IMR-90 (cell line): ENCODE data around the gene ABR. TPM values are rescaled to one million over a fixed set of nuclear protein-coding genes. Genes with fewer than 3 reads are reported as not detected.

Source experiments
- ATAC-seq: fragments of 200-7000 bp; cut with Tn5 transposase; 2 replicates; pipeline ENCODE4 v1.9.1; 2020; ENCODE audit warnings: low read depth, mild to moderate bottlenecking, moderate library complexity
- BruUV-seq: library from RNA; stranded (reverse); fragments of 400-500 nt; replicated peaks from 2 replicates; lab custom pipeline; 2021; lab: Mats Ljungman, UMichigan
- CTCF ChIA-PET: fragments of 300-600 bp; formaldehyde crosslinking; extraction: SDS; loops from one replicate; lab custom pipeline; 2021; ENCODE audit warnings: antibody characterized with exemption; lab: Yijun Ruan, JAX
- POLR2A ChIA-PET: fragments of 300-600 bp; sonication (Branson Sonifier 250); formaldehyde crosslinking; loops from one replicate; lab custom pipeline; 2022; ENCODE audit warnings: antibody characterized with exemption; ENCODE audit not compliant: unreplicated experiment; lab: Charles Lee
- DNase-seq: peaks from one replicate; pipeline ENCODE4 v3.0.0; 2013
- H2AFZ ChIP-seq: replicated peaks from 2 replicates; pipeline ENCODE3; 2013; ENCODE audit warnings: low read length, mild to moderate bottlenecking; ENCODE audit not compliant: poor library complexity
- H2AK5ac ChIP-seq: 2 replicates; pipeline ENCODE4 v1.6.1; 2013; ENCODE audit warnings: low read depth, low read length, inconsistent platforms
- H2AK9ac ChIP-seq: replicated peaks from 2 replicates; pipeline ENCODE3; 2013; ENCODE audit warnings: mild to moderate bottlenecking, low read depth, low read length, moderate library complexity; ENCODE audit not compliant: poor library complexity
- H2BK120ac ChIP-seq: 2 replicates; pipeline ENCODE4 v1.6.1; 2013; ENCODE audit warnings: low read depth, low read length, inconsistent platforms
- H2BK15ac ChIP-seq: 3 replicates; pipeline ENCODE4 v1.6.1; 2013; ENCODE audit warnings: low read depth, low read length, inconsistent platforms
- H2BK20ac ChIP-seq: 2 replicates; pipeline ENCODE4 v1.6.1; 2013; ENCODE audit warnings: low read depth, mild to moderate bottlenecking, inconsistent platforms, low read length, moderate library complexity
- H2BK5ac ChIP-seq: 2 replicates; pipeline ENCODE4 v1.6.1; 2013; ENCODE audit warnings: mild to moderate bottlenecking, low read depth, low read length, inconsistent platforms; ENCODE audit not compliant: poor library complexity, severe bottlenecking
- H3K14ac ChIP-seq: replicated peaks from 2 replicates; pipeline ENCODE4 v1.6.1; 2013; ENCODE audit warnings: low read depth, low read length, inconsistent platforms
- H3K18ac ChIP-seq: 2 replicates; pipeline ENCODE4 v1.6.1; 2013; ENCODE audit warnings: low read depth, low read length, control low read depth
- H3K23ac ChIP-seq: 2 replicates; pipeline ENCODE4 v1.6.1; 2013; ENCODE audit warnings: low read depth, low read length, inconsistent platforms
- H3K27ac ChIP-seq: 2 replicates; pipeline ENCODE4 v1.5.1; 2013; ENCODE audit warnings: mild to moderate bottlenecking, control low read depth, low read length; ENCODE audit not compliant: insufficient read depth
- H3K27me3 ChIP-seq: 2 replicates; pipeline ENCODE4 v1.6.1; 2013; ENCODE audit warnings: low read length; ENCODE audit not compliant: control insufficient read depth, insufficient read depth
- H3K36me3 ChIP-seq: 2 replicates; pipeline ENCODE4 v1.6.1; 2013; ENCODE audit warnings: low read length, mixed read lengths; ENCODE audit not compliant: control insufficient read depth, insufficient read depth
- H3K4ac ChIP-seq: 2 replicates; pipeline ENCODE4 v1.6.1; 2013; ENCODE audit warnings: low read depth, low read length, inconsistent platforms
- H3K4me1 ChIP-seq: 2 replicates; pipeline ENCODE4 v1.6.1; 2013; ENCODE audit warnings: low read length, mixed read lengths; ENCODE audit not compliant: control insufficient read depth, insufficient read depth
- H3K4me2 ChIP-seq: 2 replicates; pipeline ENCODE4 v1.6.1; 2013; ENCODE audit warnings: low read depth, mild to moderate bottlenecking, control low read depth, low read length, moderate library complexity
- H3K4me3 ChIP-seq: 2 replicates; pipeline ENCODE4 v1.5.1; 2013; ENCODE audit warnings: low read depth, mild to moderate bottlenecking, control low read depth, low read length, moderate library complexity; ENCODE audit not compliant: insufficient read depth
- H3K56ac ChIP-seq: 2 replicates; pipeline ENCODE4 v1.6.1; 2013; ENCODE audit warnings: low read length, inconsistent platforms; ENCODE audit not compliant: insufficient read depth; ENCODE audit errors: extremely low read depth
- H3K79me1 ChIP-seq, 2 experiments: 2 replicates each; pipeline ENCODE4 v1.6.1; 2013; ENCODE audit warnings: low read length in 2 of 2, inconsistent platforms in 1 of 2, low read depth in 1 of 2
- H3K9ac ChIP-seq: 2 replicates; pipeline ENCODE4 v1.6.1; 2013; ENCODE audit warnings: low read depth, low read length, control low read depth
- H3K9me1 ChIP-seq: 2 replicates; pipeline ENCODE4 v1.6.1; 2013; ENCODE audit warnings: low read length, inconsistent platforms; ENCODE audit not compliant: insufficient read depth
- H3K9me3 ChIP-seq: 2 replicates; pipeline ENCODE4 v1.6.1; 2013; ENCODE audit warnings: low read length; ENCODE audit not compliant: control insufficient read depth, insufficient read depth
- H4K20me1 ChIP-seq: 2 replicates; pipeline ENCODE4 v1.6.1; 2013; ENCODE audit warnings: low read length, inconsistent platforms; ENCODE audit not compliant: insufficient read depth
- H4K5ac ChIP-seq: 2 replicates; pipeline ENCODE4 v1.6.1; 2013; ENCODE audit warnings: mild to moderate bottlenecking, low read depth, low read length, control low read depth
- H4K8ac ChIP-seq, 2 experiments: 2 replicates each; pipeline ENCODE4 v1.6.1; 2013; ENCODE audit warnings: low read depth in 2 of 2, low read length in 2 of 2, control low read depth in 1 of 2, inconsistent platforms in 1 of 2
- H4K91ac ChIP-seq: 2 replicates; pipeline ENCODE4 v1.6.1; 2013; ENCODE audit warnings: low read depth, low read length, inconsistent platforms; ENCODE audit not compliant: insufficient read depth
- BHLHE40 ChIP-seq: fragments of 150-350 bp; IDR thresholded peaks from 2 replicates; pipeline ENCODE4 v1.6.1; 2016; ENCODE audit warnings: mild to moderate bottlenecking, low read depth, low read length
- CEBPB ChIP-seq: IDR thresholded peaks from 2 replicates; pipeline ENCODE4 v1.6.1; 2012; ENCODE audit warnings: low read depth, low read length, improper control_type of control experiment
- CHD1 ChIP-seq: IDR thresholded peaks from 2 replicates; pipeline ENCODE4 v1.6.1; 2012; ENCODE audit warnings: low read depth, low read length, improper control_type of control experiment
- CTCF ChIP-seq: conservative IDR thresholded peaks from 2 replicates; pipeline ENCODE4 v1.5.1; 2012; ENCODE audit warnings: mild to moderate bottlenecking, low read depth, low read length, improper control_type of control experiment
- ELK1 ChIP-seq: fragments of 150-350 bp; IDR thresholded peaks from 2 replicates; pipeline ENCODE4 v1.6.1; 2016; ENCODE audit warnings: low read depth, mild to moderate bottlenecking, low read length, moderate library complexity, borderline replicate concordance
- FOS ChIP-seq: fragments of 150-350 bp; IDR thresholded peaks from 2 replicates; pipeline ENCODE4 v1.6.1; 2016; ENCODE audit warnings: low read depth, low read length
- MAFK ChIP-seq: IDR thresholded peaks from 2 replicates; pipeline ENCODE4 v1.6.1; 2012; ENCODE audit warnings: low read depth, low read length, improper control_type of control experiment
- MAZ ChIP-seq: IDR thresholded peaks from 2 replicates; pipeline ENCODE4 v1.6.1; 2012; ENCODE audit warnings: low read depth, mild to moderate bottlenecking, low read length, improper control_type of control experiment, moderate library complexity, borderline replicate concordance
- MXI1 ChIP-seq: IDR thresholded peaks from 2 replicates; pipeline ENCODE4 v1.6.1; 2012; ENCODE audit warnings: low read depth, mild to moderate bottlenecking, low read length, moderate library complexity, borderline replicate concordance
- NFE2L2 ChIP-seq: fragments of 150-350 bp; IDR thresholded peaks from 2 replicates; pipeline ENCODE4 v1.6.1; 2016; ENCODE audit warnings: low read depth, mild to moderate bottlenecking, low read length
- POLR2A ChIP-seq: IDR thresholded peaks from 2 replicates; pipeline ENCODE4 v1.6.1; 2012; ENCODE audit warnings: mild to moderate bottlenecking, low read depth, low read length
- RAD21 ChIP-seq: IDR thresholded peaks from 2 replicates; pipeline ENCODE4 v1.6.1; 2012; ENCODE audit warnings: low read length, improper control_type of control experiment
- RCOR1 ChIP-seq: IDR thresholded peaks from 2 replicates; pipeline ENCODE4 v1.6.1; 2012; ENCODE audit warnings: mild to moderate bottlenecking, low read length, improper control_type of control experiment; ENCODE audit not compliant: insufficient replicate concordance
- RFX5 ChIP-seq: IDR thresholded peaks from 2 replicates; pipeline ENCODE4 v1.8.0; 2012; ENCODE audit warnings: low read depth, mild to moderate bottlenecking, low read length, moderate library complexity
- SMC3 ChIP-seq: fragments of 150-350 bp; IDR thresholded peaks from 2 replicates; pipeline ENCODE4 v1.6.1; 2016; ENCODE audit warnings: low read depth, mild to moderate bottlenecking, antibody characterized with exemption, low read length, moderate library complexity
- USF2 ChIP-seq: fragments of 150-350 bp; IDR thresholded peaks from 2 replicates; pipeline ENCODE4 v1.6.1; 2017; ENCODE audit warnings: mild to moderate bottlenecking, antibody characterized with exemption, low read length, low read depth
- WGBS, 2 experiments: methylation state at CpG; one replicate each; pipeline versions ENCODE4 v1.1.5 to v1.1.7; 2013; ENCODE audit warnings: missing lambda C conversion rate in 2 of 2; ENCODE audit not compliant: insufficient read length in 1 of 2; ENCODE audit errors: extremely low coverage in 2 of 2; 5-methylcytosine and 5-hydroxymethylcytosine counted together
- dilution Hi-C: fragments of 300-500 bp; cut with HindIII; formaldehyde crosslinking; loops from one replicate; pipeline ENCODE4 v1.14.3; 2018; ENCODE audit warnings: low sequenced_read_pairs; ENCODE audit not compliant: unreplicated experiment
- in situ Hi-C: fragments of 300-500 bp; cut with MboI; formaldehyde crosslinking; loops from 3 replicates; pipeline ENCODE4 v1.14.3; 2019; ENCODE audit warnings: low sequenced_read_pairs, inconsistent platforms, mixed read lengths
- intact Hi-C: fragments of 100-400 bp; cut with micrococcal nuclease; formaldehyde crosslinking; loops from 2 replicates; pipeline ENCODE4 v1.10.0; 2022
- polyA plus RNA-seq, 3 experiments: library from polyadenylated mRNA; depleted of rRNA; stranded (reverse); fragments of >200 nt; gene quantifications; 2 replicates each; pipeline ENCODE4 v1.2.3, GENCODE V29; 2012; ENCODE audit warnings: low replicate concordance in 1 of 3
- total RNA-seq: library from RNA; depleted of rRNA; stranded (reverse); fragments of >200 nt; gene quantifications from 2 replicates; pipeline ENCODE4 v1.2.3, GENCODE V29; 2012

The ABR gene
- total and polyA plus RNA-seq, 2 of the 4 experiments (the other 2 are of a cell fraction): 28.3 to 79.7 TPM

GRCh38 chr17:1147664-1148063, 32.1 kb downstream of the ABR start:
- H3K4ac ChIP-seq: no peak overlapping the region
- H3K14ac ChIP-seq: no peak overlapping the region
- peaks cover 57% of the 10 kb centered on the region for H4K20me1 ChIP-seq
- dilution Hi-C loops: no loop called here
- H3K4me2 ChIP-seq: no peak overlapping the region
- DNase-seq (peak; percentile 43), ATAC-seq (peak; percentile 57; the same call in 1 of the 2 replicates)
- BruUV-seq: no TSS peak
- H3K9ac ChIP-seq: no peak overlapping the region
- H2AK9ac ChIP-seq: no peak overlapping the region
- H2AFZ ChIP-seq: no peak overlapping the region
- H2BK120ac ChIP-seq: no peak overlapping the region
- ChIA-PET POLR2A (no interaction called here), CTCF (interaction anchor here (1.0 kb wide), 1 partner anchor 39 kb away, joined by 3 read pairs; no protein-coding TSS in a partner anchor)
- H2AK5ac ChIP-seq: no peak overlapping the region
- H3K79me1 ChIP-seq: no peaks in the 10 kb centered on the region; a peak in 1 of 4 replicates
- TF ChIP-seq NFE2L2: no peak
- no peak for TF ChIP-seq CHD1
- TF ChIP-seq FOS: no peak
- TF ChIP-seq CEBPB: no peak
- no peak for TF ChIP-seq MAZ
- TF ChIP-seq ELK1: no peak
- no peak for TF ChIP-seq POLR2A
- TF ChIP-seq RCOR1: no peak
- TF ChIP-seq USF2: no peak
- TF ChIP-seq RAD21: peak; percentile 50
- TF ChIP-seq SMC3: peak; percentile 46
- TF ChIP-seq BHLHE40: no peak
- no peak for TF ChIP-seq RFX5
- TF ChIP-seq MAFK: no peak
- peak; percentile 44 for TF ChIP-seq CTCF
- TF ChIP-seq MXI1: no peak
- intact Hi-C loops: no loop called here
- H3K4me3 ChIP-seq: no peak overlapping the region
- WGBS, 2 experiments: 86% methylated on average over 1 of the region's 8 CpGs; no CpG with 5 or more reads in 1 of the 2 experiments
- peaks cover 11% of the 10 kb centered on the region; the same call in 1 of the 2 replicates for H3K36me3 ChIP-seq
- in situ Hi-C loops: no loop called here
- H3K4me1 ChIP-seq: peaks cover 2% of the 10 kb centered on the region; the same call in 1 of the 2 replicates
- H3K18ac ChIP-seq: no peak overlapping the region
- no peak overlapping the region for H2BK5ac ChIP-seq
- H2BK20ac ChIP-seq: no peak overlapping the region
- no peak overlapping the region for H2BK15ac ChIP-seq
- no peak overlapping the region for H3K23ac ChIP-seq
- no peak overlapping the region for H4K91ac ChIP-seq
- H3K27me3 ChIP-seq: no peaks in the 10 kb centered on the region; the same call in 1 of the 2 replicates
- H3K9me1 ChIP-seq: 0 out of 2 replicates have a peak, but pooled peaks cover 10% of the 10 kb centered on the region
- H3K56ac ChIP-seq: no peak overlapping the region
- no peaks in the 10 kb centered on the region for H3K9me3 ChIP-seq
- no peak overlapping the region for H4K8ac ChIP-seq
- H4K5ac ChIP-seq: no peak overlapping the region
- no peak overlapping the region for H3K27ac ChIP-seq
